GM10248 (cell line): Measurements from ENCODE around the gene AGPAT2.

Experiments
- CTCF ChIA-PET: fragments of 300-600 bp; sonication (Branson Sonifier 250); formaldehyde crosslinking; extraction: SDS; loops from one replicate; lab custom pipeline; 2021; ENCODE audit warnings: antibody characterized with exemption; lab: Yijun Ruan, JAX
- POLR2A ChIA-PET: fragments of 350-650 bp; sonication (Branson Sonifier 250); formaldehyde crosslinking; extraction: SDS; loops from one replicate; lab custom pipeline; 2020; ENCODE audit warnings: antibody characterized with exemption; lab: Yijun Ruan, JAX
- DNase-seq: peaks from one replicate; pipeline ENCODE4 v3.0.0; 2012; ENCODE audit errors: extremely low spot score
- CTCF ChIP-seq: IDR thresholded peaks from 2 replicates; pipeline ENCODE4 v1.5.1; 2012; ENCODE audit warnings: mild to moderate bottlenecking, low read depth; ENCODE audit errors: extremely low read depth, missing control alignments, control extremely low read depth

The AGPAT2 gene

GRCh38 chr9:136678624-136679023 is 8.6 kb downstream of the AGPAT2 start:
- POLR2A ChIA-PET, result no interaction called here
- TF ChIP-seq CTCF, result no peak
- CTCF ChIA-PET, result no interaction called here
- DNase-seq, result no peak

GRCh38 chr9:136678034-136678433 is 9.2 kb downstream of the AGPAT2 start:
- TF ChIP-seq CTCF, result no peak
- ChIA-PET POLR2A (no interaction called here), CTCF (no interaction called here)
- no peak for DNase-seq

GRCh38 chr9:136676920-136677686 is 10.2 kb downstream of the AGPAT2 start:
- POLR2A ChIA-PET, result no interaction called here
- CTCF ChIA-PET, result interaction anchor here (1.3 to 2.2 kb wide), 2 partner anchors 10 to 45 kb away, joined by 3 to 7 read pairs; no protein-coding TSS in a partner anchor
- TF ChIP-seq CTCF, result no peak
- DNase-seq, result no peak

- DNase-seq, result no peak
- ChIA-PET CTCF (interaction anchor here (0.9 to 2.2 kb wide), 3 partner anchors 10 to 45 kb away, joined by 3 to 7 read pairs (median 3); no protein-coding TSS in a partner anchor), POLR2A (no interaction called here)
- no peak for TF ChIP-seq CTCF
Measured at GRCh38 chr9:136676297-136676794, 10.9 kb downstream of the AGPAT2 start.

- TF ChIP-seq CTCF, result no peak
- no peak for DNase-seq
- ChIA-PET POLR2A (no interaction called here), CTCF (interaction anchor here (0.9 to 2.2 kb wide), 3 partner anchors 9 to 44 kb away, joined by 3 to 7 read pairs (median 3); no protein-coding TSS in a partner anchor)
Measured at GRCh38 chr9:136675477-136676296, 11.6 kb downstream of the AGPAT2 start.

- DNase-seq, result no peak
- POLR2A ChIA-PET, result no interaction called here
- CTCF ChIA-PET, result interaction anchor here (2.2 to 4.0 kb wide), 2 partner anchors 7 to 8 kb away, joined by 7 to 44 read pairs; no protein-coding TSS in a partner anchor
Measured at GRCh38 chr9:136674786-136675349, 12.4 kb downstream of the AGPAT2 start.

More at GRCh38 chr9:136674786-136675349, 12.4 kb downstream of the AGPAT2 start:
- no peak for TF ChIP-seq CTCF
